Stomach (tissue), 4 donors: ENCODE results near the gene MDM2.

Experiments
- POLR2A ChIP-seq, 4 donors: fragments of 450-650 bp; IDR thresholded peaks; one replicate each; pipeline ENCODE4 v1.6.1; 2016; ENCODE audit warnings: antibody characterized with exemption in 4 of 4, control low read depth in 2 of 4, mild to moderate bottlenecking in 1 of 4, moderate library complexity in 1 of 4
- TF ChIP-seq, protein P1 (sequence below), 7 experiments: fragments of 450-650 bp in 4 of 7; fragments of 200-600 bp in 3 of 7; sonication (generic) in 3 of 7; IDR thresholded peaks; one replicate each; pipeline ENCODE4 v1.5.1; 2016 to 2019; ENCODE audit warnings: antibody characterized with exemption in 7 of 7, control low read depth in 2 of 7, mild to moderate bottlenecking in 1 of 7

- TF ChIP-seq, protein P1, sequence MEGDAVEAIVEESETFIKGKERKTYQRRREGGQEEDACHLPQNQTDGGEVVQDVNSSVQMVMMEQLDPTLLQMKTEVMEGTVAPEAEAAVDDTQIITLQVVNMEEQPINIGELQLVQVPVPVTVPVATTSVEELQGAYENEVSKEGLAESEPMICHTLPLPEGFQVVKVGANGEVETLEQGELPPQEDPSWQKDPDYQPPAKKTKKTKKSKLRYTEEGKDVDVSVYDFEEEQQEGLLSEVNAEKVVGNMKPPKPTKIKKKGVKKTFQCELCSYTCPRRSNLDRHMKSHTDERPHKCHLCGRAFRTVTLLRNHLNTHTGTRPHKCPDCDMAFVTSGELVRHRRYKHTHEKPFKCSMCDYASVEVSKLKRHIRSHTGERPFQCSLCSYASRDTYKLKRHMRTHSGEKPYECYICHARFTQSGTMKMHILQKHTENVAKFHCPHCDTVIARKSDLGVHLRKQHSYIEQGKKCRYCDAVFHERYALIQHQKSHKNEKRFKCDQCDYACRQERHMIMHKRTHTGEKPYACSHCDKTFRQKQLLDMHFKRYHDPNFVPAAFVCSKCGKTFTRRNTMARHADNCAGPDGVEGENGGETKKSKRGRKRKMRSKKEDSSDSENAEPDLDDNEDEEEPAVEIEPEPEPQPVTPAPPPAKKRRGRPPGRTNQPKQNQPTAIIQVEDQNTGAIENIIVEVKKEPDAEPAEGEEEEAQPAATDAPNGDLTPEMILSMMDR (IDR thresholded peaks at IDR 0.05): no peak
- TF ChIP-seq POLR2A (IDR thresholded peaks at IDR 0.05): no peak
These were observed 13.9 kb upstream of the MDM2 start for GRCh38 chr12:68793975-68794652.
